Esophagus muscularis mucosa (tissue), 4 donors: ENCODE data around the gene CCR4. TPM values are rescaled to one million over a fixed set of nuclear protein-coding genes. Genes with fewer than 3 reads are reported as not detected.
"Not testable (repeated sequence)": the region's sequence is repeated elsewhere in the genome, so short reads cannot be mapped to it uniquely, and the experiment has no call there.

ENCODE experiments used
- DNase-seq: peaks from one replicate; pipeline ENCODE4 v3.0.0-alpha.2; 2017; ENCODE audit errors: extremely low spot score
- H3K27ac ChIP-seq, 4 donors: fragments of 200-600 bp; sonication (generic); replicated peaks in 1 of 4; 1 replicate in 3 of 4; 2 replicates in 1 of 4; pipeline ENCODE4 v1.5.1; 2016 to 2019; ENCODE audit warnings: mild to moderate bottlenecking in 1 of 4
- H3K27me3 ChIP-seq, 4 donors: fragments of 200-600 bp; sonication (generic); one replicate each; pipeline versions ENCODE4 v1.5.1 to v1.6.0; 2016 to 2019
- H3K36me3 ChIP-seq, 4 donors: fragments of 200-600 bp; sonication (generic); one replicate each; pipeline ENCODE4 v1.5.1; 2016 to 2019
- H3K4me1 ChIP-seq, 4 donors: fragments of 200-600 bp; sonication (generic); one replicate each; pipeline ENCODE4 v1.5.1; 2016 to 2019
- H3K4me3 ChIP-seq, 4 donors: fragments of 200-600 bp; sonication (generic); 1 replicate in 2 of 4; 2 replicates in 2 of 4; pipeline ENCODE4 v1.5.1; 2016 to 2019; ENCODE audit warnings: mild to moderate bottlenecking in 4 of 4, moderate library complexity in 1 of 4
- H3K9me3 ChIP-seq, 4 donors: fragments of 200-600 bp; sonication (generic); 1 replicate in 3 of 4; 2 replicates in 1 of 4; pipeline ENCODE4 v1.5.1; 2016 to 2019
- CTCF ChIP-seq, 3 experiments: fragments of 200-600 bp in 2 of 3; fragments of 450-650 bp in 1 of 3; sonication (generic) in 2 of 3; IDR thresholded peaks; one replicate each; pipeline ENCODE4 v1.5.1; 2017 to 2019; ENCODE audit warnings: antibody characterized with exemption in 3 of 3, mild to moderate bottlenecking in 2 of 3, moderate library complexity in 1 of 3
- EP300 ChIP-seq: sonication (generic); formaldehyde crosslinking; IDR thresholded peaks from one replicate; pipeline ENCODE4 v1.6.1; 2017; ENCODE audit warnings: antibody characterized with exemption
- POLR2A ChIP-seq: fragments of 450-650 bp; IDR thresholded peaks from one replicate; pipeline ENCODE4 v1.6.1; 2017; ENCODE audit warnings: antibody characterized with exemption, moderate library complexity, mild to moderate bottlenecking, low read depth
- POLR2AphosphoS5 ChIP-seq, 2 donors: sonication (generic); formaldehyde crosslinking; IDR thresholded peaks; one replicate each; pipeline ENCODE4 v1.6.1; 2017; ENCODE audit warnings: antibody characterized with exemption in 2 of 2
- WGBS: methylation state at CpG from one replicate; pipeline ENCODE4 v1.1.5; 2018; 5-methylcytosine and 5-hydroxymethylcytosine counted together
- intact Hi-C: fragments of 100-400 bp; cut with DNase I; formaldehyde crosslinking; loops from one replicate; pipeline ENCODE4 v1.15.1; 2023
- total RNA-seq, 4 donors: library from RNA; depleted of rRNA; stranded (reverse); fragments of >200 nt; gene quantifications; one replicate each; pipeline versions ENCODE4 v1.1.0 to v1.2.1, GENCODE V29; 2016

Gene CCR4
- under 1 TPM in 1 of 4 donors, not detected in 3; 0.17 TPM for total RNA-seq

DNA sequence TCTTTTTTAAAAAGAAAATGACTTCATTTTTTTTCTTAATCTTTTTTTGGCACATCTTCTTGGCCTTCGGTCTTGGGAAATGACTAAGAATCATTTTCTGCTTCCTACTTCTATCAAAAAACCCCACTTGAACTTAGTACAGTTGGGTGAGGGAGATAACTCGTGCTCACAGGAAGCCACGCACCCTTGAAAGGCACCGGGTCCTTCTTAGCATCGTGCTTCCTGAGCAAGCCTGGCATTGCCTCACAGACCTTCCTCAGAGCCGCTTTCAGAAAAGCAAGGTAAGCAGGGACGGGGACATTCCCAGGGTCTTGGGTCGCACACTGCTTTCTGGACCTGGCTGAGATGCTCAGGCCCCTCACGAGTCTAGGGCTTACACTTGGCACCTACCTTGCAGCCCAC is at the start of gene CCR4:
CCR4 (plus strand) TSS at position 235 of the 402 bp plus-strand sequence. CDS start 1,779 bp downstream, outside the sequence.
- Histone ChIP-seq H3K36me3 (no peaks in the 10 kb centered on the region), H3K27ac (no peak within 1 kb of the TSS), H3K9me3 (no peaks in the 10 kb centered on the region), H3K4me1 (no peaks in the 10 kb centered on the region), H3K4me3 (no peak within 1 kb of the TSS), H3K27me3 (no peaks in the 10 kb centered on the region)
- 60% methylated on average over 8 of the region's 9 CpGs for WGBS
- peak; percentile 79 for DNase-seq
- no peak for TF ChIP-seq POLR2A
- intact Hi-C loops, result no loop called here

GRCh38 chr3:32902887-32903371 is 48.5 kb upstream of the CCR4 start:
- peak; percentile 31 to 44 (median 32) for TF ChIP-seq CTCF (IDR thresholded peaks at IDR 0.05)
- peak overlapping the region; percentile 38 to 52 (median 44) for H3K4me3 ChIP-seq
- peaks cover 0 to 10% (median 4%) of the 10 kb centered on the region in 4 donors for H3K4me1 ChIP-seq
- intact Hi-C loops, H3K9me3 ChIP-seq, H3K36me3 ChIP-seq, DNase-seq, H3K27ac ChIP-seq: not testable (repeated sequence)
- 9% methylated on average over 13 of the region's 31 CpGs for WGBS
- H3K27me3 ChIP-seq, result peaks cover 0 to 17% (median 0%) of the 10 kb centered on the region in 4 donors

DNA sequence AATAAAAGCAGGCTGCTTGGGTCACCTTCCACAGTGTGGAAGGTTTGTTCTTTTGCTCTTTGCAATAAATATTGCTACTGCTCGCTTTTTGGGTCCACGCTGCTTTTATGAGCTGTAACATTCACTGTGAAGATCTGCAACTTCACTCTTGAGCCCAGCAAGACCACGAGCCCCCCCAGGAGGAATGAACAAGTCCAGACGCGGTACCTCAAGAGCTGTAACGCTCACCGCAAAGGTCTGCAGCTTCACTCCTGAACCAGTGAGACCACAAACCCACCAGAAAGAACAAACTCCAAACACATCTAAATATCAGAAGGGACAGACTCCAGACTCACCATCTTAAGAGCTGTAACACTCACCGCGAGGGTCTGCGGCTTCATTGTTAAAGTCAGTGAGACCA is 47.5 kb upstream of the CCR4 start:
- intact Hi-C loops, result no loop called here
- WGBS, result 96% methylated on average over 10 of the region's 10 CpGs
- no peak for TF ChIP-seq POLR2AphosphoS5 (IDR thresholded peaks at IDR 0.05)
- TF ChIP-seq EP300, result no peak
- TF ChIP-seq CTCF (IDR thresholded peaks at IDR 0.05), result no peak
- TF ChIP-seq POLR2A, result no peak
- no peaks in the 10 kb centered on the region for H3K36me3 ChIP-seq
- no peak overlapping the region for H3K27ac ChIP-seq
- H3K9me3 ChIP-seq, result no peaks in the 10 kb centered on the region
- no peak overlapping the region for H3K4me3 ChIP-seq
- peaks cover 0 to 10% (median 4%) of the 10 kb centered on the region in 4 donors for H3K4me1 ChIP-seq
- DNase-seq, result no peak
- H3K27me3 ChIP-seq, result peaks cover 0 to 14% (median 0%) of the 10 kb centered on the region in 4 donors

- no peak for DNase-seq
- H3K9me3 ChIP-seq, result no peaks in the 10 kb centered on the region
- 90% methylated on average over 3 of the region's 3 CpGs for WGBS
- no peaks in the 10 kb centered on the region for H3K27me3 ChIP-seq
- no peak for TF ChIP-seq POLR2A
- no peak for TF ChIP-seq CTCF (IDR thresholded peaks at IDR 0.05)
- TF ChIP-seq EP300, result no peak
- TF ChIP-seq POLR2AphosphoS5 (IDR thresholded peaks at IDR 0.05), result no peak
- no peaks in the 10 kb centered on the region for H3K36me3 ChIP-seq
- intact Hi-C loops, result no loop called here
- no peak overlapping the region for H3K27ac ChIP-seq
- H3K4me1 ChIP-seq, result peaks cover 0 to 18% (median 12%) of the 10 kb centered on the region in 4 donors
- no peak overlapping the region for H3K4me3 ChIP-seq
Measured at GRCh38 chr3:32909999-32910398, 41.4 kb upstream of the CCR4 start.

DNA sequence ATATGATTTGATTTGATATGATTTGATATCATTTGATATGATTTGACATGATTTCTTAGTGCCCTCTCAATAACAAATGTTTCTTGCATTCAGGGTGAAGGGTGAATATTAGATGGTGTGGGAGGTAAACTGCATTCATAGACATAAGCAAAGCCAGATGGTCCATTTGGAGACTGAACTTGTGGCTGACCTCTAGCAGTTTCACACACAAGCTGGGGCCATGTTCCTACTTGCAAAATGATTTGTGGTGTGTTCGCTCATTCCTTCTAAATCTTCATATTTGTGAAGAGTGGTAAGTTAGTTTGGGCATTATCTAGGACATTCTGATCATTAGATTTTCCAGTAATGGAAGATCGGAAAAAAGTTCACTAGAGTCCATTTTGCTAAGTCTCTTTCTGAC is 40.5 kb upstream of the CCR4 start:
- Histone ChIP-seq H3K9me3 (no peaks in the 10 kb centered on the region), H3K27me3 (no peaks in the 10 kb centered on the region), H3K27ac (no peak overlapping the region), H3K4me1 (peaks cover 0 to 18% (median 12%) of the 10 kb centered on the region in 4 donors), H3K36me3 (no peaks in the 10 kb centered on the region), H3K4me3 (no peak overlapping the region)
- 96% methylated on average over 2 of the region's 2 CpGs for WGBS
- TF ChIP-seq CTCF (IDR thresholded peaks at IDR 0.05) (no peak), EP300 (no peak), POLR2A (no peak), POLR2AphosphoS5 (IDR thresholded peaks at IDR 0.05) (no peak)
- no peak for DNase-seq
- intact Hi-C loops, result no loop called here
